Gastrocnemius medialis (tissue), 4 donors: ENCODE results near the gene SLC49A4. TPM values are rescaled to one million over a fixed set of nuclear protein-coding genes. Genes with fewer than 3 reads are reported as not detected.

Experiments
- ATAC-seq, 2 donors: fragments of 150-250 bp; one replicate each; pipeline ENCODE4 v1.9.1; 2016
- DNase-seq, 2 donors: peaks; one replicate each; pipeline ENCODE4 v3.0.0-alpha.2; 2019
- H3K27ac ChIP-seq, 4 donors: fragments of 200-600 bp; sonication (generic); 1 replicate in 1 of 4; 2 replicates in 3 of 4; pipeline ENCODE4 v1.5.1; 2016 to 2018; ENCODE audit warnings: mild to moderate bottlenecking in 2 of 4, moderate library complexity in 1 of 4
- H3K27me3 ChIP-seq, 3 donors: fragments of 200-600 bp; sonication (generic) in 2 of 3; 1 replicate in 1 of 3; 2 replicates in 2 of 3; pipeline versions ENCODE4 v1.5.1 to v1.6.0; 2016 to 2019; ENCODE audit warnings: mild to moderate bottlenecking in 1 of 3, moderate library complexity in 1 of 3
- H3K36me3 ChIP-seq, 2 donors: fragments of 200-600 bp; sonication (generic) in 1 of 2; one replicate each; pipeline ENCODE4 v1.5.1; 2017 to 2018
- H3K4me1 ChIP-seq, 2 donors: fragments of 200-600 bp; sonication (generic) in 1 of 2; one replicate each; pipeline ENCODE4 v1.5.1; 2016 to 2017; ENCODE audit warnings: mild to moderate bottlenecking in 2 of 2
- H3K4me3 ChIP-seq, 4 donors: fragments of 200-600 bp; sonication (generic) in 3 of 4; 1 replicate in 1 of 4; 2 replicates in 3 of 4; pipeline ENCODE4 v1.5.1; 2016 to 2019; ENCODE audit warnings: mild to moderate bottlenecking in 2 of 4
- H3K9me3 ChIP-seq, 3 donors: fragments of 200-600 bp; sonication (generic) in 2 of 3; 1 replicate in 1 of 3; 2 replicates in 2 of 3; pipeline ENCODE4 v1.5.1; 2016 to 2019
- CTCF ChIP-seq, 5 experiments: fragments of 450-650 bp in 3 of 5; fragments of 200-600 bp in 2 of 5; sonication (generic) in 2 of 5; IDR thresholded peaks in 4 of 5; conservative IDR thresholded peaks in 1 of 5; 1 replicate in 4 of 5; 2 replicates in 1 of 5; pipeline ENCODE4 v1.5.1; 2016 to 2019; ENCODE audit warnings: antibody characterized with exemption in 5 of 5, mild to moderate bottlenecking in 3 of 5, moderate library complexity in 3 of 5
- POLR2A ChIP-seq, 2 donors: fragments of 450-650 bp; IDR thresholded peaks; one replicate each; pipeline ENCODE4 v1.6.1; 2017; ENCODE audit warnings: antibody characterized with exemption in 2 of 2, mild to moderate bottlenecking in 2 of 2, moderate library complexity in 2 of 2
- in situ Hi-C, 4 donors: fragments of 200-750 bp; cut with MboI; loops; one replicate each; pipeline versions ENCODE4 v1.15.0 to v1.8.0; 2017; ENCODE audit warnings: low sequenced_read_pairs in 4 of 4
- intact Hi-C: fragments of 100-400 bp; cut with DNase I; formaldehyde crosslinking; loops from one replicate; pipeline ENCODE4 v1.15.1; 2023; ENCODE audit warnings: low total_unique reads
- total RNA-seq, 4 donors: library from RNA; depleted of rRNA; stranded (reverse); fragments of >200 nt; gene quantifications; one replicate each; pipeline versions ENCODE4 v1.1.0 to v1.2.3, GENCODE V29; 2016

SLC49A4 gene
- total RNA-seq, 4 donors from 2014 or later, result 29.0 to 81.7 (median 44.8) TPM

DNA sequence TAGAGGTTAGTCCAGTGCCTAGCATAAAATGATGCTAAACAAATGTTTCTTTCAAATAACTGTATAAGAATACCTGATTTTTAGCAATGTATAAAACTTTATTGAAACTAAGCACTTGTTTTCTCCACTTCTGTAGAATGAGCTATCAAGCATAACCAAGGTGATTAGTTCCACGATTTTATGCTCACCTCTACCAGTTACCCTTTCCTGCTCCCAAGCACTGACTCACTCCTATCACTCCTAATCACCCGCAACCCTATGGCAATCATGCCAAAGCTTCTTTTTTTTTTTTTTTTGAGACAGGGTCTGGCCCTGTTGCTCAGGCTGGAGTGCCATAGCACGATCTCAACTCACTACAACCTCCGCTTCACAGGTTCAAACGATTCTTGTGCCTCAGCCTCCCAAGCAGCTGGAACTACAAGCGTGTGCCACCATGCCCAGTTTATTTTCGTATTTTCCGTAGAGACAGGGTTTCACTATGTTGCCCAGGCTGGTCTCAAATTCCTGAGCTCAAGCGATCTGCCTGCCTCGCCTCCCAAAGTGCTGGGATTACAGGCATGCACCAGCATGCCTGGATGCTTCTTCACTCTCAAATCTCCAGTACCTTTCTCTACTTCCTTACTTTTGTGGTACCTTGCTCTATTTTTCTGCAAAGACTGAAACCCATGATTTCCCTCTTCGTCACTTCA is 5.1 kb upstream of the SLC49A4 start:
- H3K9me3 ChIP-seq, result no peaks in the 10 kb centered on the region

DNA sequence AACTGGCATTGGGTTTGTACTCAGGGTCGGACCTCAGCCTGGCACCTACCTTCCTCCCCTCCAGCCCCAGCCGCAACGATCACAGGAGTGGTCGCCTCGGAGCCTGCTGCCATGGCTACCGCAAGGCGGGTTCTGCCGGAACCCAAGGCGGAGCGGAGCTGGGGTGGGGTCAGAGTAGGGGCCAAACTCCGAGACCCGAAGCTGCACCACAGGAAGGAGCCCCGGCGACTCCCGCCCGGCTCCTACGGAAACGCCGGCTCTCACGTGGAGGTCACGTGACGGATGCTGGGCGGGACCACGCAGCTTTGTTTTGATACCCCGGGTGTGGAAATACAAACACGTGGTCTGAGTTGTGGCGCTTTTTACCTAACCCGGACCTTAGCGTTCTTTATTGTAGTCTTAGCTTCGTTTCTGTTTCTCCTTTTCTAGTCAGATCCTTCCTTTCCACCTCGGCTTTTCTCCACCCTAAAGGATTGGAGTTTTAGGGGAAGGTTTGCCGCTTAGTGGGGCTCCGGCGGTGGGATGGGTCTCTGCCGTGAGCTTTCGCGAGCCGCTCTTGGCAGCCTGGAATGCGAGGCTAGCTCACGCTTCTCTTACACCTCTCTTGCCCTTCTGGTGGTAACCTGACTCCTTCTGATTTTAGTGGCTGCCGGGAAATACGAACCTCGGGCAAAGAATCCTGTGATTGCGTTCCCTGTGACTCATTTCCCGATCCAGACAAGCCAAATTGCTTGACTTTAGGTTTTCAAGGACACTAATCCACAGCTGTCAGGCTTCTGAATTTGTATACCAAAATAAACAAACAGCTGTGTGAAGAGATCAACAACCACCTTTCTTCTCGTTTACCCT is 1.1 kb upstream of the SLC49A4 start, which contains the start of gene HSPBAP1:
TSS of gene HSPBAP1 (minus strand) at position 264 of the 849 bp plus-strand sequence. CDS start at position 113, 151 bp downstream.
- TF ChIP-seq CTCF (IDR thresholded peaks at IDR 0.05 in 4 of 5, conservative IDR thresholded peaks at IDR 0.05 in 1 of 5), result peak in 2 of 5 experiments; percentile 39 to 50
- peak; percentile 96 for TF ChIP-seq POLR2A (IDR thresholded peaks at IDR 0.05)
- in situ Hi-C loops (loop anchor here in 1 of 4 donors (25.0 kb wide), 1 partner anchor 406 kb away; the partner anchor contains the start of genes FAM162A and MIX23), intact Hi-C loops (loop anchor here (1.0 to 10.0 kb wide), 4 partner anchors 31 to 1199 kb away; partner anchors contain the start of genes FBXO40, KPNA1 and WDR5B)
- H3K4me1 ChIP-seq, result peaks cover 55 to 56% of the 10 kb centered on the region in 2 donors
- no peaks in the 10 kb centered on the region for H3K36me3 ChIP-seq
- peak within 1 kb of the TSS; percentile 95 to 99 (median 96) for H3K27ac ChIP-seq
- no peaks in the 10 kb centered on the region for H3K9me3 ChIP-seq
- ATAC-seq (peak; percentile 76 to 84), DNase-seq (peak; percentile 94 to 96)
- H3K27me3 ChIP-seq, result no peaks in the 10 kb centered on the region
- H3K4me3 ChIP-seq, result peak within 1 kb of the TSS; percentile 74 to 90 (median 78)

More for the DNA sequence above, 5.1 kb upstream of the SLC49A4 start:
- H3K4me1 ChIP-seq, result peaks cover 49 to 54% of the 10 kb centered on the region in 2 donors
- DNase-seq, result no peak
- TF ChIP-seq POLR2A (IDR thresholded peaks at IDR 0.05), result no peak
- TF ChIP-seq CTCF (IDR thresholded peaks at IDR 0.05 in 4 of 5, conservative IDR thresholded peaks at IDR 0.05 in 1 of 5), result no peak
- H3K27ac ChIP-seq, result peak overlapping the region; percentile 65 to 99 (median 96)
- in situ Hi-C loops (loop anchor here in 1 of 4 donors (25.0 kb wide), 1 partner anchor 402 kb away; the partner anchor contains the start of genes FAM162A and MIX23), intact Hi-C loops (loop anchor here (5.0 to 10.0 kb wide), 2 partner anchors 277 to 1195 kb away; partner anchors contain the start of genes FBXO40 and KPNA1)
- ATAC-seq, result no peak
- peak overlapping the region in 2 of 4 donors; percentile 3 to 20 for H3K4me3 ChIP-seq
- no peaks in the 10 kb centered on the region for H3K27me3 ChIP-seq
- no peaks in the 10 kb centered on the region for H3K36me3 ChIP-seq

DNA sequence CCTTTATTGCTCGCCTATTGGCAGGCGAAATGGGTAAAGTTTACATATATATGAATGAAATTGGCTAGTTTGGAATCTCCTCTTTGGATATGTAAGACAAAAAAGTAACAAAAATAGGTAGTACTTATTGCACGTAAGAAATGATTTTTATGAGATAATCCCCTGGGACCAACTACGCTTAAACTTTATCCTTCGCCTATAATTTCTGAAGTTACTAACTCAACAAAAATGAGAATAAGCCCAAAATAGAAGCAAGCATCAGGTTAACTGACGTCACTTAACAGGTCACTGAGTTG is 438 bp upstream of the SLC49A4 start:
- peak overlapping the region; percentile 74 to 90 (median 78) for H3K4me3 ChIP-seq
- no peaks in the 10 kb centered on the region for H3K36me3 ChIP-seq
- no peaks in the 10 kb centered on the region for H3K9me3 ChIP-seq
- ATAC-seq (no peak), DNase-seq (no peak)
- H3K27ac ChIP-seq, result peak overlapping the region; percentile 95 to 99 (median 96)
- H3K4me1 ChIP-seq, result peaks cover 57% of the 10 kb centered on the region in 2 donors
- no peak for TF ChIP-seq POLR2A (IDR thresholded peaks at IDR 0.05)
- no peak for TF ChIP-seq CTCF (IDR thresholded peaks at IDR 0.05 in 4 of 5, conservative IDR thresholded peaks at IDR 0.05 in 1 of 5)
- no peaks in the 10 kb centered on the region for H3K27me3 ChIP-seq
- in situ Hi-C loops, result loop anchor here in 1 of 4 donors (25.0 kb wide), 1 partner anchor 407 kb away; the partner anchor contains the start of genes FAM162A and MIX23
- intact Hi-C loops, result loop anchor here (2.0 to 10.0 kb wide), 3 partner anchors 30 to 1200 kb away; partner anchors contain the start of genes FBXO40 and KPNA1

GRCh38 chr3:122795674-122796195 is 866 bp downstream of the SLC49A4 start:
- Histone ChIP-seq H3K27ac (peak overlapping the region; percentile 95 to 99 (median 96)), H3K9me3 (no peaks in the 10 kb centered on the region), H3K4me3 (peak overlapping the region; percentile 74 to 90 (median 78)), H3K36me3 (no peaks in the 10 kb centered on the region), H3K4me1 (peaks cover 51 to 57% of the 10 kb centered on the region in 2 donors), H3K27me3 (no peaks in the 10 kb centered on the region)
- in situ Hi-C loops, result loop anchor here in 1 of 4 donors (25.0 kb wide), 1 partner anchor 408 kb away; the partner anchor contains the start of genes FAM162A and MIX23
- intact Hi-C loops, result loop anchor here (2.0 to 10.0 kb wide), 4 partner anchors 29 to 1201 kb away; partner anchors contain the start of genes FAM162A, FBXO40 and PARP14
- DNase-seq, result no peak
- TF ChIP-seq CTCF (IDR thresholded peaks at IDR 0.05 in 4 of 5, conservative IDR thresholded peaks at IDR 0.05 in 1 of 5) (no peak), POLR2A (IDR thresholded peaks at IDR 0.05) (no peak)
- no peak for ATAC-seq
